ENCODE results near the gene RNU6-9. TPM values are rescaled to one million over a fixed set of nuclear protein-coding genes. Genes with fewer than 3 reads are reported as not detected.

Gene RNU6-9
- total RNA-seq, 1 experiment from 2014 or later, result not detected

DNA sequence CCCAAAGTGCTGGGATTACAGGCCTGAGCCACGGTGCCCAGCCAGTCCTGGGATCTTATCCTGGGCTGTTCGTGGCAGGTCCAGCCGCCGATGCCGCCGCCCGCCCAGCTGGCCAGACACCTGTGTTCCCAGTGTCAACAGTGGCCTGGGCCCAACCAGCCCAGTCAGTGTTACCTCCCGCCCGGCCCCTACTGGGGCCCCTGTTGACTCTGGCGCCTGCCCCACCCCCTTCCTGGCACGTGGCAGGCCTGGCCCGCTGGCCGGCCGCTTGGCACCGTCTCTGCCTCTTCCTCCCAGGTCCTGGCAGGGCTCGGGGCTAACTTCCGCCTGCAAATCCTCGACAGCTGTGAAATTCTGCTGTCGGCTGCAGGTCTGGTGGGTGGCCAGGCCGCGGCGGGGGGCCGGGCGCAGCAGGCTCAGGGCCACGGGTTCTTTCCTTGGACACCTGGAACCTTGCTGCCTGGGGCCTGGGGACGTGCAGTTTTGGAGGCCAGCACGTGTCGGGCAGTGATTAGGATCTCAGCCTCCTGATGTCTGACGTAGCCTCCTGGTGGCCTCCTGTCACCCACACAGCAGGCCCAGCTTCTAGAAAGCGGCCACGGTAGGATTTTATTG lies 41.7 kb downstream of the RNU6-9 start:
- Histone ChIP-seq H3K4me1 (ENCODE audit: control insufficient read depth, insufficient read depth, low read length) (peaks cover 24% of the 10 kb centered on the region), H3K9me3 (ENCODE audit: control insufficient read depth, insufficient read depth, low read depth, low read length) (no peaks in the 10 kb centered on the region), H3K27ac (ENCODE audit: low read length) (peak overlapping the region; percentile 17; the same call in 1 of the 2 replicates), H3K36me3 (ENCODE audit: control insufficient read depth, insufficient read depth, low read length) (no peaks in the 10 kb centered on the region), H3K4me3 (ENCODE audit: low read depth in 2 of 2, low read length in 2 of 2) (no peak overlapping the region), H3K27me3 (ENCODE audit: control insufficient read depth, insufficient read depth, low read length) (no peaks in the 10 kb centered on the region)
- in situ Hi-C loops (cut with HindIII; ENCODE audit: low pct_unique_long_range_greater_than_20kb, low sequenced_read_pairs), result no loop called here
- intact Hi-C loops (cut with micrococcal nuclease; ENCODE audit: unreplicated experiment), result no loop called here
- no peak for DNase-seq (ENCODE audit: low read depth, low spot score)
- BruUV-seq (replicated peaks), result no TSS peak
- ChIA-PET POLR2A (no interaction called here), CTCF (no interaction called here)
- TF ChIP-seq, protein P1, sequence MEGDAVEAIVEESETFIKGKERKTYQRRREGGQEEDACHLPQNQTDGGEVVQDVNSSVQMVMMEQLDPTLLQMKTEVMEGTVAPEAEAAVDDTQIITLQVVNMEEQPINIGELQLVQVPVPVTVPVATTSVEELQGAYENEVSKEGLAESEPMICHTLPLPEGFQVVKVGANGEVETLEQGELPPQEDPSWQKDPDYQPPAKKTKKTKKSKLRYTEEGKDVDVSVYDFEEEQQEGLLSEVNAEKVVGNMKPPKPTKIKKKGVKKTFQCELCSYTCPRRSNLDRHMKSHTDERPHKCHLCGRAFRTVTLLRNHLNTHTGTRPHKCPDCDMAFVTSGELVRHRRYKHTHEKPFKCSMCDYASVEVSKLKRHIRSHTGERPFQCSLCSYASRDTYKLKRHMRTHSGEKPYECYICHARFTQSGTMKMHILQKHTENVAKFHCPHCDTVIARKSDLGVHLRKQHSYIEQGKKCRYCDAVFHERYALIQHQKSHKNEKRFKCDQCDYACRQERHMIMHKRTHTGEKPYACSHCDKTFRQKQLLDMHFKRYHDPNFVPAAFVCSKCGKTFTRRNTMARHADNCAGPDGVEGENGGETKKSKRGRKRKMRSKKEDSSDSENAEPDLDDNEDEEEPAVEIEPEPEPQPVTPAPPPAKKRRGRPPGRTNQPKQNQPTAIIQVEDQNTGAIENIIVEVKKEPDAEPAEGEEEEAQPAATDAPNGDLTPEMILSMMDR (IDR thresholded peaks at IDR 0.05), result no peak
- TF ChIP-seq TCF7L2 (IDR thresholded peaks at IDR 0.05; ENCODE audit: low read depth, low read length) (no peak), SIN3A (IDR thresholded peaks at IDR 0.05; ENCODE audit: borderline replicate concordance, insufficient read depth, low read depth, low read length) (no peak), POLR2AphosphoS5 (IDR thresholded peaks at IDR 0.05; ENCODE audit: low read depth, low read length) (no peak)
- TF ChIP-seq, protein P2, sequence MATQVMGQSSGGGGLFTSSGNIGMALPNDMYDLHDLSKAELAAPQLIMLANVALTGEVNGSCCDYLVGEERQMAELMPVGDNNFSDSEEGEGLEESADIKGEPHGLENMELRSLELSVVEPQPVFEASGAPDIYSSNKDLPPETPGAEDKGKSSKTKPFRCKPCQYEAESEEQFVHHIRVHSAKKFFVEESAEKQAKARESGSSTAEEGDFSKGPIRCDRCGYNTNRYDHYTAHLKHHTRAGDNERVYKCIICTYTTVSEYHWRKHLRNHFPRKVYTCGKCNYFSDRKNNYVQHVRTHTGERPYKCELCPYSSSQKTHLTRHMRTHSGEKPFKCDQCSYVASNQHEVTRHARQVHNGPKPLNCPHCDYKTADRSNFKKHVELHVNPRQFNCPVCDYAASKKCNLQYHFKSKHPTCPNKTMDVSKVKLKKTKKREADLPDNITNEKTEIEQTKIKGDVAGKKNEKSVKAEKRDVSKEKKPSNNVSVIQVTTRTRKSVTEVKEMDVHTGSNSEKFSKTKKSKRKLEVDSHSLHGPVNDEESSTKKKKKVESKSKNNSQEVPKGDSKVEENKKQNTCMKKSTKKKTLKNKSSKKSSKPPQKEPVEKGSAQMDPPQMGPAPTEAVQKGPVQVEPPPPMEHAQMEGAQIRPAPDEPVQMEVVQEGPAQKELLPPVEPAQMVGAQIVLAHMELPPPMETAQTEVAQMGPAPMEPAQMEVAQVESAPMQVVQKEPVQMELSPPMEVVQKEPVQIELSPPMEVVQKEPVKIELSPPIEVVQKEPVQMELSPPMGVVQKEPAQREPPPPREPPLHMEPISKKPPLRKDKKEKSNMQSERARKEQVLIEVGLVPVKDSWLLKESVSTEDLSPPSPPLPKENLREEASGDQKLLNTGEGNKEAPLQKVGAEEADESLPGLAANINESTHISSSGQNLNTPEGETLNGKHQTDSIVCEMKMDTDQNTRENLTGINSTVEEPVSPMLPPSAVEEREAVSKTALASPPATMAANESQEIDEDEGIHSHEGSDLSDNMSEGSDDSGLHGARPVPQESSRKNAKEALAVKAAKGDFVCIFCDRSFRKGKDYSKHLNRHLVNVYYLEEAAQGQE (IDR thresholded peaks at IDR 0.05; ENCODE audit: insufficient read depth in 1 of 2, low read depth in 2 of 2, low read length in 1 of 2), result no peak
- peak; percentile 76 for ATAC-seq

DNA sequence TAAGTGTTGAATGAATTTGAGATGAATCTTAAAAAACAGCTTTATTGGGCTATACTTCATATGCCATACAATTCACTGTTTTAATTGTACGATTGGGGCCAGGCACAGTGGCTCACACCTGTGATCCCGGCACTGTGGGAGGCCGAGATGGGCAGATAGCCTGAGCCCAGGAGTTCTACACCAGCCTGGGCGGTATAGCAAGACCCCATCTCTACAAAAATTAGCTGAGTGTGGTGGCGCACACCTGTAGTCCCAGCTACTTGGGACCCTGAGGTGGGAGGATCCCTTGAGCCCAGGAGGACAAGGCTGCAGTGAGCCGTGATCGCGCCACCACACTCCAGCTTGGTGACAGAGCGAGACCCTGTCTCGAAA lies 42.9 kb downstream of the RNU6-9 start:
- POLR2A ChIA-PET, result no interaction called here
- no peak for DNase-seq (ENCODE audit: low read depth, low spot score)
- BruUV-seq (replicated peaks), result no TSS peak
- no peak for ATAC-seq
- intact Hi-C loops (cut with micrococcal nuclease; ENCODE audit: unreplicated experiment) (no loop called here), in situ Hi-C loops (cut with HindIII; ENCODE audit: low pct_unique_long_range_greater_than_20kb, low sequenced_read_pairs) (no loop called here)
- CTCF ChIA-PET, result no interaction called here
- TF ChIP-seq SIN3A (IDR thresholded peaks at IDR 0.05; ENCODE audit: borderline replicate concordance, insufficient read depth, low read depth, low read length) (no peak), TCF7L2 (IDR thresholded peaks at IDR 0.05; ENCODE audit: low read depth, low read length) (no peak), POLR2AphosphoS5 (IDR thresholded peaks at IDR 0.05; ENCODE audit: low read depth, low read length) (no peak)
- TF ChIP-seq, protein P1 (IDR thresholded peaks at IDR 0.05), result no peak
- TF ChIP-seq, protein P2 (IDR thresholded peaks at IDR 0.05; ENCODE audit: insufficient read depth in 1 of 2, low read depth in 2 of 2, low read length in 1 of 2), result no peak
- Histone ChIP-seq H3K9me3 (ENCODE audit: control insufficient read depth, insufficient read depth, low read depth, low read length) (no peaks in the 10 kb centered on the region), H3K36me3 (ENCODE audit: control insufficient read depth, insufficient read depth, low read length) (no peaks in the 10 kb centered on the region), H3K4me1 (ENCODE audit: control insufficient read depth, insufficient read depth, low read length) (peaks cover 28% of the 10 kb centered on the region), H3K4me3 (ENCODE audit: low read depth in 2 of 2, low read length in 2 of 2) (no peak overlapping the region), H3K27ac (ENCODE audit: low read length) (no peak overlapping the region), H3K27me3 (ENCODE audit: control insufficient read depth, insufficient read depth, low read length) (no peaks in the 10 kb centered on the region)
